IMR-90 (cell line): ENCODE data around the gene ZFP57. TPM values are rescaled to one million over a fixed set of nuclear protein-coding genes. Genes with fewer than 3 reads are reported as not detected.

Experiments used
- ATAC-seq: fragments of 200-7000 bp; cut with Tn5 transposase; 2 replicates; pipeline ENCODE4 v1.9.1; 2020; ENCODE audit warnings: low read depth, mild to moderate bottlenecking, moderate library complexity
- BruUV-seq: library from RNA; stranded (reverse); fragments of 400-500 nt; replicated peaks from 2 replicates; lab custom pipeline; 2021; lab: Mats Ljungman, UMichigan
- CTCF ChIA-PET: fragments of 300-600 bp; formaldehyde crosslinking; extraction: SDS; loops from one replicate; lab custom pipeline; 2021; ENCODE audit warnings: antibody characterized with exemption; lab: Yijun Ruan, JAX
- POLR2A ChIA-PET: fragments of 300-600 bp; sonication (Branson Sonifier 250); formaldehyde crosslinking; loops from one replicate; lab custom pipeline; 2022; ENCODE audit warnings: antibody characterized with exemption; ENCODE audit not compliant: unreplicated experiment; lab: Charles Lee
- DNase-seq: peaks from one replicate; pipeline ENCODE4 v3.0.0; 2013
- H2AFZ ChIP-seq: replicated peaks from 2 replicates; pipeline ENCODE3; 2013; ENCODE audit warnings: low read length, mild to moderate bottlenecking; ENCODE audit not compliant: poor library complexity
- H2AK5ac ChIP-seq: 2 replicates; pipeline ENCODE4 v1.6.1; 2013; ENCODE audit warnings: low read depth, low read length, inconsistent platforms
- H2AK9ac ChIP-seq: replicated peaks from 2 replicates; pipeline ENCODE3; 2013; ENCODE audit warnings: mild to moderate bottlenecking, low read depth, low read length, moderate library complexity; ENCODE audit not compliant: poor library complexity
- H2BK120ac ChIP-seq: 2 replicates; pipeline ENCODE4 v1.6.1; 2013; ENCODE audit warnings: low read depth, low read length, inconsistent platforms
- H2BK15ac ChIP-seq: 3 replicates; pipeline ENCODE4 v1.6.1; 2013; ENCODE audit warnings: low read depth, low read length, inconsistent platforms
- H2BK20ac ChIP-seq: 2 replicates; pipeline ENCODE4 v1.6.1; 2013; ENCODE audit warnings: low read depth, mild to moderate bottlenecking, inconsistent platforms, low read length, moderate library complexity
- H2BK5ac ChIP-seq: 2 replicates; pipeline ENCODE4 v1.6.1; 2013; ENCODE audit warnings: mild to moderate bottlenecking, low read depth, low read length, inconsistent platforms; ENCODE audit not compliant: poor library complexity, severe bottlenecking
- H3K14ac ChIP-seq: replicated peaks from 2 replicates; pipeline ENCODE4 v1.6.1; 2013; ENCODE audit warnings: low read depth, low read length, inconsistent platforms
- H3K18ac ChIP-seq: 2 replicates; pipeline ENCODE4 v1.6.1; 2013; ENCODE audit warnings: low read depth, low read length, control low read depth
- H3K23ac ChIP-seq: 2 replicates; pipeline ENCODE4 v1.6.1; 2013; ENCODE audit warnings: low read depth, low read length, inconsistent platforms
- H3K27ac ChIP-seq: 2 replicates; pipeline ENCODE4 v1.5.1; 2013; ENCODE audit warnings: mild to moderate bottlenecking, control low read depth, low read length; ENCODE audit not compliant: insufficient read depth
- H3K27me3 ChIP-seq: 2 replicates; pipeline ENCODE4 v1.6.1; 2013; ENCODE audit warnings: low read length; ENCODE audit not compliant: control insufficient read depth, insufficient read depth
- H3K36me3 ChIP-seq: 2 replicates; pipeline ENCODE4 v1.6.1; 2013; ENCODE audit warnings: low read length, mixed read lengths; ENCODE audit not compliant: control insufficient read depth, insufficient read depth
- H3K4ac ChIP-seq: 2 replicates; pipeline ENCODE4 v1.6.1; 2013; ENCODE audit warnings: low read depth, low read length, inconsistent platforms
- H3K4me1 ChIP-seq: 2 replicates; pipeline ENCODE4 v1.6.1; 2013; ENCODE audit warnings: low read length, mixed read lengths; ENCODE audit not compliant: control insufficient read depth, insufficient read depth
- H3K4me2 ChIP-seq: 2 replicates; pipeline ENCODE4 v1.6.1; 2013; ENCODE audit warnings: low read depth, mild to moderate bottlenecking, control low read depth, low read length, moderate library complexity
- H3K4me3 ChIP-seq: 2 replicates; pipeline ENCODE4 v1.5.1; 2013; ENCODE audit warnings: low read depth, mild to moderate bottlenecking, control low read depth, low read length, moderate library complexity; ENCODE audit not compliant: insufficient read depth
- H3K56ac ChIP-seq: 2 replicates; pipeline ENCODE4 v1.6.1; 2013; ENCODE audit warnings: low read length, inconsistent platforms; ENCODE audit not compliant: insufficient read depth; ENCODE audit errors: extremely low read depth
- H3K79me1 ChIP-seq, 2 experiments: 2 replicates each; pipeline ENCODE4 v1.6.1; 2013; ENCODE audit warnings: low read length in 2 of 2, inconsistent platforms in 1 of 2, low read depth in 1 of 2
- H3K9ac ChIP-seq: 2 replicates; pipeline ENCODE4 v1.6.1; 2013; ENCODE audit warnings: low read depth, low read length, control low read depth
- H3K9me1 ChIP-seq: 2 replicates; pipeline ENCODE4 v1.6.1; 2013; ENCODE audit warnings: low read length, inconsistent platforms; ENCODE audit not compliant: insufficient read depth
- H3K9me3 ChIP-seq: 2 replicates; pipeline ENCODE4 v1.6.1; 2013; ENCODE audit warnings: low read length; ENCODE audit not compliant: control insufficient read depth, insufficient read depth
- H4K20me1 ChIP-seq: 2 replicates; pipeline ENCODE4 v1.6.1; 2013; ENCODE audit warnings: low read length, inconsistent platforms; ENCODE audit not compliant: insufficient read depth
- H4K5ac ChIP-seq: 2 replicates; pipeline ENCODE4 v1.6.1; 2013; ENCODE audit warnings: mild to moderate bottlenecking, low read depth, low read length, control low read depth
- H4K8ac ChIP-seq, 2 experiments: 2 replicates each; pipeline ENCODE4 v1.6.1; 2013; ENCODE audit warnings: low read depth in 2 of 2, low read length in 2 of 2, control low read depth in 1 of 2, inconsistent platforms in 1 of 2
- H4K91ac ChIP-seq: 2 replicates; pipeline ENCODE4 v1.6.1; 2013; ENCODE audit warnings: low read depth, low read length, inconsistent platforms; ENCODE audit not compliant: insufficient read depth
- BHLHE40 ChIP-seq: fragments of 150-350 bp; IDR thresholded peaks from 2 replicates; pipeline ENCODE4 v1.6.1; 2016; ENCODE audit warnings: mild to moderate bottlenecking, low read depth, low read length
- CHD1 ChIP-seq: IDR thresholded peaks from 2 replicates; pipeline ENCODE4 v1.6.1; 2012; ENCODE audit warnings: low read depth, low read length, improper control_type of control experiment
- CTCF ChIP-seq: conservative IDR thresholded peaks from 2 replicates; pipeline ENCODE4 v1.5.1; 2012; ENCODE audit warnings: mild to moderate bottlenecking, low read depth, low read length, improper control_type of control experiment
- FOS ChIP-seq: fragments of 150-350 bp; IDR thresholded peaks from 2 replicates; pipeline ENCODE4 v1.6.1; 2016; ENCODE audit warnings: low read depth, low read length
- MAFK ChIP-seq: IDR thresholded peaks from 2 replicates; pipeline ENCODE4 v1.6.1; 2012; ENCODE audit warnings: low read depth, low read length, improper control_type of control experiment
- MAZ ChIP-seq: IDR thresholded peaks from 2 replicates; pipeline ENCODE4 v1.6.1; 2012; ENCODE audit warnings: low read depth, mild to moderate bottlenecking, low read length, improper control_type of control experiment, moderate library complexity, borderline replicate concordance
- RCOR1 ChIP-seq: IDR thresholded peaks from 2 replicates; pipeline ENCODE4 v1.6.1; 2012; ENCODE audit warnings: mild to moderate bottlenecking, low read length, improper control_type of control experiment; ENCODE audit not compliant: insufficient replicate concordance
- WGBS, 2 experiments: methylation state at CpG; one replicate each; pipeline versions ENCODE4 v1.1.5 to v1.1.7; 2013; ENCODE audit warnings: missing lambda C conversion rate in 2 of 2; ENCODE audit not compliant: insufficient read length in 1 of 2; ENCODE audit errors: extremely low coverage in 2 of 2; 5-methylcytosine and 5-hydroxymethylcytosine counted together
- dilution Hi-C: fragments of 300-500 bp; cut with HindIII; formaldehyde crosslinking; loops from one replicate; pipeline ENCODE4 v1.14.3; 2018; ENCODE audit warnings: low sequenced_read_pairs; ENCODE audit not compliant: unreplicated experiment
- in situ Hi-C: fragments of 300-500 bp; cut with MboI; formaldehyde crosslinking; loops from 3 replicates; pipeline ENCODE4 v1.14.3; 2019; ENCODE audit warnings: low sequenced_read_pairs, inconsistent platforms, mixed read lengths
- intact Hi-C: fragments of 100-400 bp; cut with micrococcal nuclease; formaldehyde crosslinking; loops from 2 replicates; pipeline ENCODE4 v1.10.0; 2022
- polyA plus RNA-seq, 3 experiments: library from polyadenylated mRNA; depleted of rRNA; stranded (reverse); fragments of >200 nt; gene quantifications; 2 replicates each; pipeline ENCODE4 v1.2.3, GENCODE V29; 2012; ENCODE audit warnings: low replicate concordance in 1 of 3
- total RNA-seq: library from RNA; depleted of rRNA; stranded (reverse); fragments of >200 nt; gene quantifications from 2 replicates; pipeline ENCODE4 v1.2.3, GENCODE V29; 2012
- TF ChIP-seq, protein P1 (sequence below): fragments of 150-350 bp; IDR thresholded peaks from 2 replicates; pipeline ENCODE4 v1.6.1; 2016; ENCODE audit warnings: low read depth, mild to moderate bottlenecking, low read length, moderate library complexity, borderline replicate concordance

Gene ZFP57
- total and polyA plus RNA-seq, 2 of the 4 experiments (the other 2 are of a cell fraction) = not detected

DNA sequence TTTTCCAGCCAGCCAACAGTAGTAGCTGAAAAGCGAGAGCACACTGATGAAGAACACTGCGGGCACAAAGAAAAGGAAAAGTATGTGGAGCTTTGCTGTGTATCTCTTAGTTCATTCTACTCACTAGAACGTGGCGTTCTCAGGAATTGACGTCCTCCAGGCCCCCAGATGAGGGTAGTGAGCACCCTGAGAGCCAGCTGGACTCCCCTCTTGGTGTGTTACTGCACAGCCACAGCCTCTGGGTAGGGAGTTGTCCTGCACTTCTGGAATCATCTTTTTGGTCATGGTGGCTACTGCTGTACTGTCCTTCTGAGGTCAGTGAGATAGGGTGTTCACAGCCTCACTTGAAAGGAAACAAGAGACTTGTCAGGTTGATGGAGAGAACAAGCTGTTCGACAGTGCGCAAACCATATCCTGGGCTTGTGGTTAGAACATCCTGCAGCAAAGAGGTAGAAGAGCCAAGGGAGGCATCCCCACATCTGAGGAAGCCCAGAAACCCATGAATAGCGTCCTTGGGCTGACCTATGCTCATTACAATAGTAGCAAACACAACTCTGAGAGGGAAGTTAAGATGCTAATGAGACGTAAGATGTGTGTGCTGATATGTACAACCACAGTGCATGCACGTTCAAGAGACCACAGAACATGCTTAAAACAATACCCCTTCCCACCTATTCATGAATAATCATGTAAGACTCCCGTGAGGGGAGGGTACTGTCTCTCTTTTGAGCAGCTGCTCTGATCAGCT is 27.7 kb upstream of the ZFP57 start:
- H4K8ac ChIP-seq = no peak overlapping the region
- ChIA-PET POLR2A (no interaction called here), CTCF (no interaction called here)
- H3K4me1 ChIP-seq = no peaks in the 10 kb centered on the region
- H2BK5ac ChIP-seq = no peak overlapping the region
- no peak overlapping the region for H2BK120ac ChIP-seq
- no peak overlapping the region for H2BK15ac ChIP-seq
- H3K56ac ChIP-seq = no peak overlapping the region
- H4K91ac ChIP-seq = no peak overlapping the region
- no peak overlapping the region for H3K9ac ChIP-seq
- no peaks in the 10 kb centered on the region for H3K79me1 ChIP-seq
- TF ChIP-seq CTCF = no peak
- TF ChIP-seq RCOR1 = no peak
- TF ChIP-seq BHLHE40 = no peak
- TF ChIP-seq, protein P1, sequence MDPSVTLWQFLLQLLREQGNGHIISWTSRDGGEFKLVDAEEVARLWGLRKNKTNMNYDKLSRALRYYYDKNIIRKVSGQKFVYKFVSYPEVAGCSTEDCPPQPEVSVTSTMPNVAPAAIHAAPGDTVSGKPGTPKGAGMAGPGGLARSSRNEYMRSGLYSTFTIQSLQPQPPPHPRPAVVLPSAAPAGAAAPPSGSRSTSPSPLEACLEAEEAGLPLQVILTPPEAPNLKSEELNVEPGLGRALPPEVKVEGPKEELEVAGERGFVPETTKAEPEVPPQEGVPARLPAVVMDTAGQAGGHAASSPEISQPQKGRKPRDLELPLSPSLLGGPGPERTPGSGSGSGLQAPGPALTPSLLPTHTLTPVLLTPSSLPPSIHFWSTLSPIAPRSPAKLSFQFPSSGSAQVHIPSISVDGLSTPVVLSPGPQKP = no peak
- no peak for TF ChIP-seq MAZ
- TF ChIP-seq FOS = no peak
- TF ChIP-seq CHD1 = no peak
- no peak for TF ChIP-seq MAFK
- no TSS peak for BruUV-seq
- H3K4ac ChIP-seq = no peak overlapping the region
- no peaks in the 10 kb centered on the region for H3K9me3 ChIP-seq
- H2AK9ac ChIP-seq = no peak overlapping the region
- no peak overlapping the region for H3K23ac ChIP-seq
- no peak overlapping the region for H2BK20ac ChIP-seq
- in situ Hi-C loops (no loop called here), intact Hi-C loops (no loop called here), dilution Hi-C loops (no loop called here)
- H2AK5ac ChIP-seq = no peak overlapping the region
- no peaks in the 10 kb centered on the region for H3K9me1 ChIP-seq
- H3K14ac ChIP-seq = no peak overlapping the region
- H2AFZ ChIP-seq = no peak overlapping the region
- H4K20me1 ChIP-seq = no peaks in the 10 kb centered on the region
- no peak overlapping the region for H3K4me2 ChIP-seq
- H3K18ac ChIP-seq = no peak overlapping the region
- no peak overlapping the region for H3K27ac ChIP-seq
- no peak overlapping the region for H4K5ac ChIP-seq
- no peak overlapping the region for H3K4me3 ChIP-seq
- peaks cover 10% of the 10 kb centered on the region for H3K27me3 ChIP-seq
- no peak for DNase-seq
- no peaks in the 10 kb centered on the region for H3K36me3 ChIP-seq
- no peak for ATAC-seq
- WGBS, 2 experiments = no CpG with 5 or more reads among the region's 11 CpGs
